HG03039 (cell line): ENCODE results near the gene GSKIP.

Experiments
- ATAC-seq: cut with Tn5 transposase; IDR thresholded peaks from one replicate; pipeline ENCODE4 v1.9.1; 2021; ENCODE audit warnings: mild to moderate bottlenecking, moderate library complexity; ENCODE audit not compliant: unreplicated experiment

GSKIP gene

DNA sequence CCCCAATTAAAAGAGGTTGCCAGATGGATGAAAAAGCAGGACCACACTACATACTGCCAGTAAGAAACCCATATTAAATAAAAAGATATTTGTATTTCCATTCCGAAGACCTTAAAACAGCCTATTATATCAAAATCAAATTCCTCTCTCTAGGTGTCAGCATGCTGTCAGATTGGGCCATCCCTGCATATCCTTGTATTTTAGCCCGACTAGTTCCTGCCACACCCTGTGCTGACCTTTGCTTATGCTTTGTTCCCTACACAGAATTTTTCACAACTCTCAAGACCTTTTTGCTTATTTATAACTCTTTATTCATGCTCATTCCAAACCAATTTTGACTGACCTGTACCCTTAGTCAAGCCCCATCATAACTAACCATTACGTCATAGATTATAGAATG is 12.8 kb downstream of the GSKIP start:
- no peak for ATAC-seq

DNA sequence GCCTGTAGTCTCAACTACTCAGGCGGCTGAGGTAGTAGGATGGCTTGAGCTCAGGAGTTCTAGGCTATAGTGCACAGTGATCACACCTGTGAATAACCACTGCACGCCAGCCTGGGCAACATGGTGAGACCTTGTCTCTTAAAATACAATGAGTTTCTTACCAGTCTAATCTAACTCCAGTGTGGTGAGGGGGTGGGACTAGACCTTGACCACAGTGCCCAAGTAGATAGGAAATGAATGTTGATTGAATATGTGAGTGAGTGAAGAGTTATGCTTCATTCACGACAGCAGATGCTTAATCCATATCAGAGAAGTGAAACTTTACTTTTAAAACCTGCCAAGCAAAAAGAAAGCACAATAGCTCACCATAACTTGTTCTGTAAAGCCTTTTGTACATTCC is 17.4 kb downstream of the GSKIP start:
- no peak for ATAC-seq

DNA sequence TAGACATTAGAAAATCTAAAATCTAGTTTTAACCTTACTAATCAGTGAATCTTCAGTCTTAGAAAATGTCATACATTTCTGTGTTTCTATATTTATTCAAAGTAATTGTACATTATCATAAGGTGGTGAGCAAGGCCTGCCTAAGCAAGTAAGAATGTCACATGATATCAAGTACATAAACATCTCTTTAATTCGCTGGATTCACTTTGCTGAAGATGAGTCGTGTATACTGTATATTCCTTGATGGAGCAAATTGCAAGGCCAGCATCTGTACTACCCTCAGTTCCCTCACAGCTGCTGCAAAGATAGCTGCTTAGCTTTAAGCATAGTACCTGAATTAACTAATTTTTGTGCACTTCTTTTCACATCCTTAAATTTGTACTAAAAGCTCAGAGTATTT is 20.1 kb downstream of the GSKIP start:
- no peak for ATAC-seq

DNA sequence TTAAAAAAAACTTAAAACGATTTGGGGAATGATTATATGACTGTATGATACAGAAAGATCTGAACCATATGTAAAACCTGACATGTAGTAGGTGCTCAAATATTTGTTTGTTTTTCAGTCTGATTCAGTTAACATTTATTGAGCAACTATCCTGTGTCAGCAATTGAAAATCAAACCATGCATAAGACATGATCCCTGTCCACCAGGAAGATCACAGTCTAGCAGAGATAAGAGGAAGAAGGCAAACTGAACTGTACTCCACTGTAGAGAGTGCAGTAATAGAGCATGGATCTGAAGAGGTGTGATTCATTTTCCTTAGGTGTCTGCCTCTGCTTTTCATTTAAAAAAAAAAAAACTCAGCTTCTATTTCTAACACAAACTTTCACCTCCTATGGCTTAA is 20.7 kb downstream of the GSKIP start:
- no peak for ATAC-seq

DNA sequence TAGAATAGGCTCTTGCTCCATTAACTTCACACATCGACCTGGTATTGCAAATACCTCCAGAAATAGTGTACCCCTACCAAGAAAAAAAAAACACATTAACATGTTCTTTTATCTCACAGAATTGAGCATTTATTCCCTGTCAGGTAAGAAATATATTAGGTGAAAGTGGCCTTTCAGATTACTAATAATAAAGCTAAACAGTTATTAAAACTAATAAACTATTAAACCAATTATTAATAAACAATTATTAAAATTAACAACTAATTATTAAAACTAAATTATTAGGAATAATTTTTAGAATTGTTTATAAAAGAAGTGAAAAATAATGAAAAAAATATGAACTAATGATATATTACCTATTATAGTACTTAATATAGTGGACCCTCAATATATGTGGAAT is 21.4 kb downstream of the GSKIP start:
- ATAC-seq, result no peak

DNA sequence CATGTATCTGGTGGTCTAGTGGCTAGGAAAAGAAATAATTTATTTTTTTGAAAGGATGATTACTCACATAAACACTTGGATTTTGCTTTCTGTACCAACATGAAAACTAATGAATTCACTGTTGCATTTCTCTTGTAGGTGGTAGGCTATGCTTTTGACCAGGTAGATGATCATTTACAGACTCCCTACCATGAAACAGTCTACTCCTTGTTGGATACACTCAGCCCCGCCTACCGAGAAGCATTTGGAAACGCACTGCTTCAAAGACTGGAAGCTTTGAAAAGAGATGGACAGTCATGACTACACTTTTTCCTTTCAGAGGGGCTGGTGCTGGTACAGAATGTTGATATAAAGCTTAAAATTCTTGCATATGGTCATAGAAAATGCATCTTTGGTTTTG is 22.1 kb downstream of the GSKIP start:
- ATAC-seq, result no peak

DNA sequence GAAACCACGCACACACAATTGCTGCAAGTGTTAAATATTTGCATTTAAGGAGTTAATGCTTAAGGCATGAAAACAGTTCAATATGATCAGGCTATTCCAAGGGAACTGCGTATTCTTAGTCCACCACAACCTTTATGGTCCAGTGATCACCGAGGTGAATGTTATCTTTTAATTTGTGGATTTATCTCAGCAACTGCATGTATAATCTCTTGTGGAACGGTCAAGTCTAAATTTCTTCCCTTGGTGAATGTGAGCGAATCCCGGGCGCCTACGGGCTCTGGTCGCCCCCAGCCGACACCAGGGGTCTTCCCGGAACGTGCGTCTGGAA is 27.6 kb downstream of the GSKIP start:
- ATAC-seq, result no peak

DNA sequence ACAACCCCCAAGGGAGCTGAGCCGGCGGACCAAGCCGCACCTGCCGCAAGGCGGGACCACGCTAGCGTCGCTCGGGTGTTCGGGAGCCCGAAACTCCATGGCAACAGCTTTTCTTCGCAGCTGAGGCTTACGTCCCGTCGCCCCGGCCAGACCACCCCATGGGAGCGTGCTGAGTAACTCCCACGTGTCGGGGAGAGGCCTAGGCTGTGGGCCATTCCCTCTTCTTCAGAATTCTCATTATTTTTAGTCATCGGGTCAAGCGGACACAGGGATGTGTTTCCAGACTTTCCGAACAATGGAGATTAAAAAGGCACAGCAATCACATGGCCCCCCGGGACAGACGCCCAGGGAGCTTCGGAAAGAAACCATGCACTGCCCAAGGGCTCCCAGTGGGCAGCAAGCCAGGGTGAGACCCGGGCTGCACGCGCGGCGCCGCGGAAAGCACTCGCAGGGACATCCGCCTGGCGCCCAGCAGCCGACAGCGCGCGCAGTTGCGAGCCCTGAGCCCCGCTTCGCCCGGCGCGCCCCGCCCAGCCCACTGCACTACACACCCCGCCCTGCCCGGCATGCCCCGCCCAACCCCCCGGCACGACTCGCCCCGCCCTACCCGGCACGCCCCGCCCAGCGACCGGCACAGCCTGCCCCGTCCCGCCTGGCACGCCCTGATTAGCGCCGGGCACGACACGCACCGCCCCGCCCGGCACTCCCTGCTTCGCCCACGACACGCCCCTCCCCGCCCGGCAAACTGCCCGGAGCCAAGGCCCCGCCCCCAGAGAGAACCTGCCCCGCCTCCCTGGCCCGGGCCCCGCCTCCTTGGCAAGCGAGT is 28.2 kb downstream of the GSKIP start:
- peak; percentile 87 for ATAC-seq

DNA sequence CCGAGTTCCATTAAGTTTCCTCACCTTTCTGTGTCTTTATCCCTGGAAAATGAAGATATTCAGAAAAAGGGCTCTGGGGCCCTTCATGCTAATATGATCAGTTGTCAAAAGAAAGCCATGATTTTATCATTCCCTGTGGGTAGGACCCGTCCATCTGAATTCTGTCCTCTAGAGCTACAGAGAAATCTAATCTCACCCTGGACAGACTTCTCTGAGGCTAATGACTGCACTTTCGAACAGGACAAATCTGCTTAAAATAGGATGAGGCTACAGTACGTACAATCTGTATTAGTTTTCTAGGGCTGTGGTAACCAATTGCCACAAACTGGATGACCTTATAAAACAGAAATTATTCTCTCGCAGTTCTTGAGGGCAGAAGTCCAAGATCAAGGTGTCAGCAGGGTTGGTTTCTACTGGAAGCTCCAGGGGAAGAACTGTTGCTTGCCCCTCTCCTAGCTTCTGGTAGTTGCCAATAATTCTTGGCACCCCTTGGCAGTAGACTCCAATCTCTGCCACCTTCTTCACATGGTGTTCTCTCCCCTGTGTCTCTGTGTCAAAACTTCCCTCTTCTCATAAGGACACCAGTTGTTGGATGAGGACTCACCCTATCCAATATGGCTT is 29.9 kb downstream of the GSKIP start:
- no peak for ATAC-seq

DNA sequence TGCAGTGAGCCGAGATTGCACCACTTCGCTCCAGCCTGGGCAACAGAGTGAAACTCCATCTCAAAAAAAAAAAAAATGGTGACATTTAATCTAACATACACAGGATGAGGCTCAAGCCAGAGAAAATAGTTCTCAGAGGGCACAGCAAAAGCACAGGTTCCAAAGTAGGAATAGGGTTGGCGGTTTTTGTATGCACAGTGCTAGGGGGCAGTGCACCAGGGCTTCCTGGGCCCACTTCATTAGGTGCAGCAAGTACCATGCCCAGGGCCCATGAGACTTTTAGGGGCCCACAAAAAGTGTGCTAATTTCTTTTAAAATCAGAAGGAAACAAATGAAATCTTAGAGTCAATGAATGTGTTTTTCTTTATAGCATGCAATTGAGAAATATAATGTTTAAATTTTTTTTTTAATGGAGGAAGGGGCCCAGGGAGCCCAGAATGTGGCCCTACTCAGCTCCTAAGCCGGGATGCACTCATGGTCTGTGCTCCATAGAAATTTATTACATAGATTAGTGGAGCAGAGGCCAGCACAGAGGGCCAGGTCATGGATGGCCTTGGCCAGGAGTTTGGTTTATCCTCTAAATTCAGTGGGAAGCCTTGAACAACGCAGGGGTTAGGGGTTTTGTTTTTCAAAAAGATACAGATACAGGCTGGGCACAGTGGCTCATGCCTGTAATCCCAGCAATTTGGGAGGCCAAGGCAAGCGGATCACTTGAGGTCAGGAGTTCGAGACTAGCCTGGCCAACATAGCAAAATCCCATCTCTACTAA is 30.9 kb downstream of the GSKIP start:
- no peak for ATAC-seq

DNA sequence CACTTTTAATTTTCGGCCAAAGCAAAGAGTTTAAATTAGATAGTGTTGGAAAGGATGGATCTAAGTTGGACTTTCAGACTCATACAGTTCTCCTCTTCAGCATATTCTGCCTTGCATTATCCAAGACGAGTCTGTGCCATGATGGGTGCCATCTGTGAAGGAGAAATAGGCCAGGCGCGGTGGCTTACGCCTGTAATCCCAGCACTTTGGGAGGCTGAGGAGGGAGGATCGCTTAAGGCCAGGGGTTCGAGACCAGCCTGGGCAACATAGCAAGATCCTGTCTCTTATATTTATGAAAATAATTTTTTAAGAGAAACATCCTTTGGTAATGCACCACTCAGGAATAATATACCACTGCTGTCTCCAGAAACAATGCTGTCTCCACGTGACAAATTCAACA is 35.1 kb downstream of the GSKIP start:
- no peak for ATAC-seq

DNA sequence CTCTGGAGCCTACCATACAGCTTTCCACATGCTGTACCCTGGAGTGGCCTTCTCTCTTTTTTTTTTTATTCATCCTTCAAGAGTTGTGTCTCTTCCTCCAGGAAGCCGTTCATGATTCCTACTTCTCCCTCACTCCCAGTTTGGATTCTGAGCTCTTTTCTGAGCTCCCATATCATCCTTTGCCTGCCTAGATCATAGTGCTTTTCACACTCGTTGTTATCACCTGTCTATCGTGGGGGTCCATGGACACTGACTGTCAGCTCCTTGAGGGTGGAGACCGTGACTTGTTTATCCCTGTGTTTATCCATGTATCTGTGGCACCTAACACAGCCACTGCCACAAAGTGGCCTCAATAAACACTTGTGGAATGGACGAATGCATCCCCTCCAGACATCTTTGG is 35.6 kb downstream of the GSKIP start:
- ATAC-seq, result no peak

DNA sequence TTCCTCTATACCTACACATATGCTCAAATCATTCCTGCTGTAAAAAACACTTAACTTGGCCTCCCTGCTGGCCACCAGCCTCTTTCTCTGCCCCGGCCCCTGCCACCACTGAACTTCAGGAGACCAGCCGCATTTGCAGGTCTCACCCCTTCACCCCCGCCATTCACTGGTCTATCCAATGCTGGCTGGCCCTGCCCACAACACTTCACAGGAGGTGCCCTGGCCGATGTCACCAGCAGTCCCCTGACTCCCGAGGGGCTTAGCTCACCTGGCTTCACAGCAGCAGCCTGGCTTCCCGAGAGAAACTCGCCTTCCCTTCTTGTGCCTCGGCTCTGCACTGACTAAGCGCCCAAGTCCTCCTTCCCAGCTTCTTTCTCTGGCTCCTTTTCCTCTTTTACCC is 36.1 kb downstream of the GSKIP start:
- ATAC-seq, result no peak

DNA sequence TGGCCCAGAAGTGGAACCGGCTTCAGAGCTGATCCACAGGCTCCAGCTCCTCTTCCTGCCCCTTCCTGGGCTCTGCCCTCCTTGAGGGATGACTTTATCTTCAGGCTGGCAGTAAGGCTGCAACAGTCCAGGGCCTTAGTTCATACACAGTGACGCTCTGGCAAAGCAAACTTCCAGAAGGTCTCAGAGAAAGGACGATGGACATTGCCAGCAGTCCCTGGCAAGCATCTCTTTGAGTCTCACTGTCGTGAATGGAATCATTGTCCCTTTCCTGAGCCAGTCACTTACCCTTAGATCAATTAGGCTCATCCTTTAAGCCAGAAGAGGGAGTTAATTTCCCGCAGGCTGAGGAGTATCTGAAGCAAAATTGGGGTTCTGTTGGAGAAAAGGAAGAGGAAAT is 37.2 kb downstream of the GSKIP start:
- ATAC-seq, result no peak

DNA sequence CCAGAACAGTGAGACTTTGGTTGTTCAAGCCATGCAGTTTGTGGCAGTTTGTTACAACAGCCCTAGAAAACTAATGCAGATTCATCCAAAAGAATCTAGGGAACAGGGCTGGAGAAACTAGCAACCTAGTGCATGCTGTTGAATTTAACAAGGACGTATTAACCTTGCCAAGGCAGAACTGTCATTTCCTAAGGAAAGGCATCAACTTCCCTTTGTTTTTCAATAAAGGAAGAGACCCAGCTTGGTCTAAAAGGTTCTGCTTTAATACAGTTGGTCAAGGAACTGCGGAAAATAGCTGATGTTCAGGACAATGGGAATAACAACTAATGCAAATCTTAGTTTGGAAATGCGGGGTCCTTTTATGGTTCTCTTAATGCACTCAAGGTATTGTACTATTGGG is 40.1 kb downstream of the GSKIP start:
- ATAC-seq, result no peak

DNA sequence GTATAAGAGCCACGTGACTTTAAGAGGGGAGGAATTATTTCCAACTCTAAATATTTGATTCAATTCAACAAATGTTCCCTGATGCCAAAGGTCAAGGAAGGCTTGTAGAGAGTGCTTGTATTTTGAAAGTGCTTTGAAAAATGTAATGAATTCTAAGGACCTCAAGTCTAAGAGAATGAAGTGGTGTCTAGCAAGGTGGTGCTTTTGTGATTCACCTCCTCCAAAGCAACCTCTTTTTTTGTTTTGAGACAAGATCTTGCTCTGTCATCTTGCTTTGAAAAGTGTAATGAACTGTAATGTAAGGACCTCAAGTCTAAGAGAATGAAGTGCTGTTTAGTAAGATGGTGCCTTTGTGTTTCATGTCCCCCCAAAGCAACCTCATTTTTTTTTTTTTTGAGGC is 42.4 kb downstream of the GSKIP start:
- ATAC-seq, result no peak

DNA sequence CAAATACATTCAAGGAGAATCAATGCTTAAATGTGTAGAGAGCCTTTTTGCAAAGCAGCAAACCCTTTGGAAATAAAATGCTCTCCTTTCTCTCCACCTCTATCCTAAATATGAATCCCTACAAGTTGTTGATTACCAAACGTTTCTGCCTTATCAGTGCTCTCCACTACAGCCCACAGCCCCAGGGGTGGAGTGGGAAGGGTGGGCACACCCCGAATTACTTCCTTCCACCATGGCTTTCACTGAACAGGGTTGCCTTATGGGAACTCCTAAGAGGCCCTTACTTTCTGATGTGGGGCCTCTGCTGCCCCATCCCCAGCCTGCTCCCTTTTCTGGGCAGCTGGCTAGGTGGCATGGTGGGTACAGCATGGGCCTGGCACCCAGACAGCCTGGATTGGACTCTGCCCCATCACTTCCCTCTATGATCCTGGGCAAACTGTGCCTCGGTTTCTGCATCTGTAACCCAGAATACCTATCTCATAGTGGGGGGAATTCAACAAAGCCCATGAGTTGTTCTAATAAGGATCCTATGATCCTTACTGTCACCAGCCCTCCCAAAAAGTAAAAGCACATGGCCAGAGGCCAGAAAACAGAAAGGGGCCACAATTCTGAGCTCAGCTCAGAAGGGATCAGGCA is 44.7 kb downstream of the GSKIP start:
- ATAC-seq, result no peak

DNA sequence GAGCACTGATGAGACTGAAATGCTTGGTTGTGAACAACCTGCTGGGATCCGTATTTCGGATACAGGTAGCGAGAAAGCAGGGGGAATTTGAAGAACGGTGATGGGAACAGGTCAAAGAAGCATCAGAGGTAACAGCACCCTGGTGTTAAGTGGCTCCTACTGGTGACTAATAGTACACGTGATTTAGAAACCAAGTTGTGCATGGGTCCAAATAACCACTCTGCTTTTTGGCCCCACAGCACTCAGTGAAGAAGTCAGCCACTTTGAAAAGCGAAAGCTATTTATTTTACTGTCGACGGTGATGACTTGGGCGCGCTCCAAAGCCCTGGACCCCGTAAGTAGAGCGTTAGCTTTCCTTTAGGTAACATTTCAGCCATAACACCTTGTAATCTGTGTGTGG is 45.3 kb downstream of the GSKIP start:
- ATAC-seq, result no peak

DNA sequence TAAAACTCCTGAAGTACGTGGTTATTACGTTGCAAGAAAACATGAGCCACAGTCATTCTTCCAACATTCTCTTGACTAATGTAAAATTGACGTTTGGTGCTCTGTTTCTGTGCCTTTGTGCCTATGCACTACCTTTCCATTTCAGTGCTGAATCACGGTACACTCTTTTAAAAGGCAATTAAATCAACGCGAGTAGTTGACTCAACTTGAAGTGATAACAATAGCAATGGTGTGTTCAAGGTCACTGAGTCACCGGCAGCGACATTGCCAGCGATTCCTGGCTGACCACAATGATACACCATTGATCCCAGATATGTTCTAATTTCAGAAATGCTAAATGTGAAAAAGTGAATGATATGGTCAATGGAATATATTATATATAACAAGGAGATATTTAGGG is 46.4 kb downstream of the GSKIP start:
- no peak for ATAC-seq

DNA sequence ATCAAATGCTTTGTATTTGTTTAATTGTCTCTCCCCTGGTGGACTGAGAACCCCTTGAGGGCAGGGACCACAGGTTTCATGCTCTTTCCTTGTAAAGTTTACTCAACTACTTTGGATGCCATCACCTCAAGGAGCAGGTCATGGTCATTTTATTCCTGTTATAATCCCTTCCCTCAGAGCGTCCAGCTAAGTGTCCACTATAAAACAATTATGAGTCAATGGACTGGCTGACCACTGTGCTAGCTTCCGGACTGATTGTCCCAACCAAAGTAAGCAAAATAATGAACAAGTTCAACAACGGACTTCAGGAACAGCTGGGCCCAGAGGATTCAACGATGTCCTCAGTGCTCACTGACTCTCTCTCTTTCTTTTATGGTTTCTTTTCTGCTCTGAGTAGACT is 46.8 kb downstream of the GSKIP start:
- no peak for ATAC-seq

DNA sequence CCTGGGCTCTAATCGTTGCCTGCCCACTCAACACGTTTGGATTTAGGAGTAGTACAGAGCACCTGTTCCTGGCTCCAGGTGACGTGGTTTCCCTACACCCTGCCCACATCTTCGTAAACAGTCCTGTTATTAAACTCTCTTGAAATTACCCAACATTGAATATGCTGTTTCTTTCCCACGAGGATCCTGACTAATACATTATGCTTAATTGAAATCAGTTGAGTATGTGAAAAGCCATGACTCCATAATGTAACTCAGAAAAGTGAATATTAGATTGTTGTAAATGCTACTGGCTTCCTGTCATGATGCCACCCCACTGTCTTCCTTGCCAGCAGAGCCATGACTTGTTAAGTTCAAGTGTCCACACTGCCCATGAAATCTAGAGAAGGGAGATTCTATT is 50.2 kb downstream of the GSKIP start:
- no peak for ATAC-seq

DNA sequence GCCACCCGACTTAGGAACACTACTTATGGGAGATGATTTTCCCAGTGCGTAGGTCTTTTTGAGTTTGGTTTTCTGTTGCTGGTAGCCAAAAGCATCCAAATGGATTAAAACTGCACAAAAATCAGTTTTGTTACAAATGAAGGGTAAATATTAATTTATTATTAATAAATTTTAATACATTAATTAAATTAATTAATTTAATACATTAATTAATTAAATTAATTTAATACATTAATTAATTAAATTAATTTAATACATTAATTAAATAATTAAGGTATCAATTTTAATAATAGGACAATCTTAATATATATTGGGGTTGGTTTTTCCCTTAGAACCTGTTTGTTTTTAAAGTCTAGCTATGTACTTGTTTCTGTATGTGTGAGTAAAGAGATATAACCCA is 52.2 kb downstream of the GSKIP start:
- ATAC-seq, result no peak
